HT1080 (cell line): Measurements from ENCODE around the gene AQP11. TPM values are rescaled to one million over a fixed set of nuclear protein-coding genes. Genes with fewer than 3 reads are reported as not detected.
"Not testable (repeated sequence)": the region's sequence is repeated elsewhere in the genome, so short reads cannot be mapped to it uniquely, and the experiment has no call there.

Experiments
- DNase-seq: peaks from one replicate; pipeline ENCODE4 v3.0.0-alpha.2; 2015; ENCODE audit warnings: low read depth
- total RNA-seq: library from RNA; depleted of rRNA; stranded (reverse); fragments of >200 nt; shearing (Covaris generic); gene quantifications from 2 replicates; pipeline ENCODE4 v1.2.3, GENCODE V29; 2014

The AQP11 gene
- total RNA-seq, 1 experiment from 2014 or later: 0.48 TPM

DNA sequence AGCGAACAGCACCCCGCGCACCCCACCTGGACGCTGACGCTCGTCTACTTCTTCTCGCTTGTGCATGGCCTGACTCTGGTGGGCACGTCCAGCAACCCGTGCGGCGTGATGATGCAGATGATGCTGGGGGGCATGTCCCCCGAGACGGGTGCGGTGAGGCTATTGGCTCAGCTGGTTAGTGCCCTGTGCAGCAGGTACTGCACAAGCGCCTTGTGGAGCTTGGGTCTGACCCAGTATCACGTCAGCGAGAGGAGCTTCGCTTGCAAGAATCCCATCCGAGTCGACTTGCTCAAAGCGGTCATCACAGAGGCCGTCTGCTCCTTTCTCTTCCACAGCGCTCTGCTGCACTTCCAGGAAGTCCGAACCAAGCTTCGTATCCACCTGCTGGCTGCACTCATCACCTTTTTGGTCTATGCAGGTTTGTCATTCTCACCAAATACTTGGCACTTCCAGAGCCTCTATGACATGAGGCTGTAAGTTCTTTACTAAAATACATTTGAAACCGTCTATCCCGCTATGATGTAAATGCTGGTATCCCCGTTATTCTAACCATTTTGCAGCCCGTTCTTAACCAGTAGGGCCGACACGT lies 535 bp downstream of the AQP11 start:
- no peak for DNase-seq

DNA sequence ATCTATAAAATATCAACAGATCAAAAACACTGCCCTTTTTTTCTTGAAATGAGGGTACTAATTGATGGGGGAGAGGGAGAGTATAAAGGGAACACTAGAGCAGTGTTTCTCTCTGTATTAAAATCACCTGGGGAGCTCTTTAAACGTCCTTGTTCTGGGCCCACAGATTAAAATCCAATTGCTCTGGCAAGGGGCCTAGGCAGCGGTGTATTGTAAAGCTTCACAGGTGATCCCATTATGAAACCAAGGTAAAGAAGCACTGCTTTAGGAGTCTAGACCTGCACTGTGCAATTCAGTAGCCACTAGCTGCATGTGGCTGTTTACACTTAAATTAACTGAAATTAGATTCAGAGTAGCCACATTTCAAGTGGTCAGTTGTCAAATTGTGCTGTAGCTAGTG lies 3.0 kb downstream of the AQP11 start:
- no peak for DNase-seq

DNA sequence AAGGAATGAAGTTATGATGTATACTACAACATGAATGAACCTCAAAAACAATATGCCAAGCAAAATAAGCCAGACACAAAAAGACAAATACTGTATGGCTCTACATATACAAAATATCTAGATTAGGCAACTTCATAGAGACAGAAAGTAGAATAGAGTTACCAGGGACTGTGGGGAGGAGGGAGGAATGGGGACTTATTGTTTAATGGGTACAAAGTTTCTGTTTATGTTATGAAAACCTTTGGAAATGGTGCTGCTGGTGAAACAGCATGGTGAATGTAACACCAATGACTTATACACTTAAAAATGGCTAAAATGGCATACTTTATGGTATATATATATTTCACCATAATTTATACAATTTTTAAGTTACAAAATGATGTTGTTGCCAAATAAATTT lies 4.1 kb downstream of the AQP11 start:
- no peak for DNase-seq

DNA sequence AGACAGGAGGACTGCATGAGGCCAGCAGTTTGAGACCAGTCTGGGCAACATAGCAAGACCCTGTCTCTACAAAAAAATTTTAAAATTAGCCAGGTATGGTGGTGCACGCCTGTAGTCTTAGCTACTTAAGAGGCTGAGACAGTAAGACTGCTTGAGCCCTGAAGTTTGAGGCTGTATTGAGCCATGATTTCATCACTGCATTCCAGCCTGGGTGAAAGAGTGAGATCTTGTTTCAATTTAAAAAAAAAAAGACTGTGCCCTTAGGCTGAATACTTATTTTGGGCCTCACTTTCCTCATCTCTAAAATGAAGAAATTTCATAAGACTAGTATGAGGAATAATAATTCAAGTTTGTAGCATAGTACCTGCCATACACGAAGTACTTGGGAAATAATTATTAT lies 6.9 kb downstream of the AQP11 start:
- DNase-seq: no peak

DNA sequence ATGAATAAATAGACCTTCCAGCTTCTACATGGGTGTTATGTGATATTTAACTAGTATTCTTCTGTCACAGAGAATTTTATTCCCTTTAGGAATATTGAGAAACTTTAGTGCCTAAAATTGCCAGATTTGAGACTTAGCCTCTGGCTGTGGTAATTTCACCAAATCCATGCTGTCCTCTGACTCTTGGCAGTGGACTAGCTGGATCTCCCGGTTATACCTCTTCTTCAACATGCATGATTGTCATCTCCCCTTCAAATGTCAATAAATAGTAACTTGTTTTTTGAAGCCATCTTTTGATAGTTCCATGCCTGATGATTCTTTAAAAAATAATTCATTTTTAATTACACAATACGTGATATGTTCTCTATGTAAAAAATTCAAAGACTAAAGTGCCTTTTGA lies 8.4 kb downstream of the AQP11 start:
- DNase-seq: no peak

DNA sequence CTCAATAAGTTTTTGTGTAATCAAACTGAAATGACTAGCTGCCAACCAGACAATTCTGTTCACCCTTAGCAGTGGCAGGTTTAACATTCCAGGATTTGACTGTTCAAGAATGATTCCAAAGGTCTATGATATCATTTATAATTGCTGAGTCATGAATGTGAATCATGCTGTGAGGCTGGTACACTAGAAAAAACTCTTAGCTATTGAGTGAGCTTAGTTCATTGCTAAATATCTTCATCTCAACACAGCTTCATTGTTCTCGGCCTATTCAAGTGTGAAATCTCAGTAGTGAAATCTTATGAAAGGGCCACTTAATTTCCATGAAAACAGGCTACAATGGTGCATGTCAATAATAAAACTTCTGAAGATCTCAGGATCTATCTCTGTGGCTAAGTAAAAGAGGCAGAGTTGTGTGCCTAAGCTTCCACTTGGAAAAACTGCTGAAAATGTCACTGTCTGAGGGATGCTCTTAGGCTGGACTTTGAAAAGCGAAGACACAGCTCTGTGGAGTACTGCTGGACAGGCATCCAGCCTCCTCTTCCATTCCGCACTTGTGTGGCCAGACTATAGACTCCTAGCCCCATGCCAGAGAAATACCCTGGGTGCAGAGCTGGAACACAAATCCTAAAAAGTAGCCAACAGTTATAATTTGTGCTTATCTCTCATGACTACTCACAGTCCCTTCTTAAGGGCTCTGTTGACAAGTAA lies 12.8 kb downstream of the AQP11 start:
- peak; percentile 94 for DNase-seq

DNA sequence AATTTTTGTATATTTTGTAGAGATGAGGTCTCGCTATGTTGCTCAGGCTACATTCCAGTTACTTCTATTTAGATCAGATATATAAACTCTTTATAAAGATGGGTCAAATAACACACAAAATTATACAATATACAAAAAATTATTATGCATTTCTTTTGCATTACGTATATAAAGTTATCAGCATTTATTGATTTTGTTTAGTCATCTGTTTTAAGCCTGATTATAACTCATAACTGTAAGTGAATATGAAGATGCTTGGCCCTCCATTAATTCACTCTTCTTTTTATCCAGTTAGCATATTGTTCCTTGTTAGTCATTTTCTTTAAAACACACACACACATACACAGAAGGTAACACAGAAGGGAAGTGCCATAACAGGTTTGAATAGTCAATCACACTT lies 14.5 kb downstream of the AQP11 start:
- no peak for DNase-seq

DNA sequence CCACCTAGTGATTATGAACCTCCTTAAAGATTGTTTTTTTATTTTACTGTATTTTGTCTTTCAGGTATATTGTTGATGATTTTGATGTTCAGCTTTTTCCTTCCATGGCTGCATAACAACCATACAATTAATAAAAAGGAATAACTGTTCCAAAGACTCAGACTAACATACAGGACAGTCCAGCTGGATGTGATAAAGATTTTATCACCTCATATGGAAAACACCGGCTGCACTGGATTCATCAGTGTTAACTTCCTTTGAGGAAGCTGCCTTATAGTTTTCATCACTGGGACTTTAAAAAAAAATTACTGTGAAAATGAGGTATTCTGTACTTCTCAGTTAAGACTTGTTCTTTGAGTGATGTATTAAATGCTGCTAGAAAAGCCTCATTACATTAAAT lies 19.5 kb downstream of the AQP11 start:
- no peak for DNase-seq

DNA sequence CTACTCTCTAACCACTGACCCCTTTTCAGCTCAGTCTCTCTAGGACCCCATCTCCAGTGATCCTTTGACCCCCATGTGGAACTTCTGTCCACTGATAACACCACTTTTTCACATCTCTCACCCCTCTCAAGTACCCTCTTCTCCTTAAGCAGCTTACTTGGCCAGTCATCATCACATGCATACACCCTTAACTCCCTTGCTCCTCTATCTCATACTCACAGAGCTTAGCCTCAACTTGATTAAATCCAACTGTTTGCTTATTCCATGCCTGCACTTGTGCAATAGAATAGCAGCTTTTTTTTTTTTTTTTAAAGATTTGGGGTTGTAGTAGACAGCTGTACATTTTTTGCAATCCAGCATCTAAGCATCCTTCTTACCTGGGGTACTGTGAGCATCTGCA lies 22.2 kb downstream of the AQP11 start:
- DNase-seq: no peak

DNA sequence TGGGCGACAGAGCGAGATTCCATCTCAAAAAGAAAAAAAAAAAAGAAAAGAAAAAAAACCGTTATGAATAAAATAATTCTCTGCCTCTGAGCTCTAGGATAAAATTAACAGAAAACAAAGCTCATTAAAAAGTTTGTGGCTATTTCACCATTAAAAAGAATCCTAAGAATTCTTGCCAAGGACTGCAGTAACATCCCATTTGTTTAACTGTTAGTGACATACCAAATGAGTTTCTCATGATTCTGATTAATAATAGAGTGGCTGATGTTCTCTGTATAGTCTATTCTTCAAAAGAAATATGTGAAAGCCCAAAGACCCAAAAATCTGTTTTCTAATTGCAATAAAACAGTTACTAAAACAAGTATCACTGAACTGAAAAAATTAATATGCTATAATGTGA lies 28.1 kb downstream of the AQP11 start:
- DNase-seq: no peak

DNA sequence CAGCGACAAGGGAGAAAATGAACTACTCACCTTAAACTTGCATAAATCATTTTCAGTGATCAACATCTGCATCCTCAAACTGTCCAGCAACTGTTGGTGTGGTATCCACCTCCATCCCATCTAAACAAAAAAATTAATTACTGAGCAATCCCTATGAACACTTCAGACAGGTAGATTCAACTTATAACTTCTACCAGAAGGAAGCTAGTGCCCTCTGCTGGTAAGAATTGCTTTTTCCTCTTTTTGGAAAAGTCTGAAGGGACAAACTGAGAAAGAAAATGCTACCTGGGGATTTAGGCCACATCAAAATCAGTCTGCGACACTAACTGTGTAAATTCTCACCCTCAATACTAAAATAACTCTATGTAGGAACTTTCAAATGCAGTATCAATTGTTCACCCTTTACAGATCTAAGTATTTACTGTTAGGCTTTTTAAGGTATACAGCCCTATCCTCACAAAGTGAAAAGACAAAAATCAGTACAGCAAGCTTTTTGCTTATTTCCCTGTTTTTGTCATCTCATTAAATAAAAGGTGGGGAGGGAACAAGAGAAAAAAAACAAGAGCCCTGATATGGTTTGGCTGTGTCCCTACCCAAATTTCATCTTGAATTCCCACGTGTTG lies 29.9 kb downstream of the AQP11 start:
- peak; percentile 40 for DNase-seq

DNA sequence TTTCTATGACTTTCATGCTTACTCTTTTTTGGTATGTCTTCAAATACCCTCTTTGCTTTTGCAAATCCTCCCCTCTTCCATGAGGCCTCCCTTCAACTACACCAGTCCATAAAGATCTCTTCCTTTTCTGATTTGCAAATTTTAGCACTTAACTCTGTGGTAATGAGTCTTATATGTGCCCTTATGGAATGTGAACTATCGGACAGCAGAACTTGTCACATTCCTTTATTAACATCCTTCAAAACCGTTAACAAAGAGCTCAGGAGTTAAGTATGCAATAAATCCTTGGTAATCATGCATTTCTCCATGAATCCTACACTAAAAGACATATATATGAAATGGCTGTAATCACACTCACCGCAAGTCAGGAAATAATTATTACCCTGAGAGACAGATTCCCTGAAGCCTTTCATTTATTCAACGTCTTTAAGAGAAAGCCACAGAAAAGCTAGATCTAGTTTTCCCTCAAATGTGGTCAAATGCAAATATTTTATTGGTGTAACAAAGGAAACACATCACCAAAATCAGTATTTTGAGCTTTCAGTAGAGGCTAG lies 40.5 kb downstream of the AQP11 start:
- no peak for DNase-seq

DNA sequence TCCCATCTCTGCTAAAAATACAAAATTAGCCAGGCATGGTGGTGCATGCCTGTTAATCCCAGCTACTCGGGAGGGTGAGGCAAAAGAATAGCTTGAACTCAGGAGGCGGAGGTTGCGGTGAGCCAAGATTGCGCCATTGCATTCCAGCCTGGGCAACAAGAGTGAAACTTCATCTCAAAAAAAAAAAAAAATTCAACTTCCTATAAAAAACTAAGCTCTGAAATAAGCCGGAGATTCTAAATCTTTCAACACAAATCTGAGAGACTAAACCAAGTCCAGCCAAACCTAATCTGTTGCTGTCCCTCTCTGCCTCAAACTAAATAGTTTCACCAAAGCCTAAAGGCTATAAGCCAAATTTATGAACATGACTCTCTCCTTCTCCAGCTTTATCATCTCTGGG lies 44.2 kb downstream of the AQP11 start:
- not testable (repeated sequence) for DNase-seq

DNA sequence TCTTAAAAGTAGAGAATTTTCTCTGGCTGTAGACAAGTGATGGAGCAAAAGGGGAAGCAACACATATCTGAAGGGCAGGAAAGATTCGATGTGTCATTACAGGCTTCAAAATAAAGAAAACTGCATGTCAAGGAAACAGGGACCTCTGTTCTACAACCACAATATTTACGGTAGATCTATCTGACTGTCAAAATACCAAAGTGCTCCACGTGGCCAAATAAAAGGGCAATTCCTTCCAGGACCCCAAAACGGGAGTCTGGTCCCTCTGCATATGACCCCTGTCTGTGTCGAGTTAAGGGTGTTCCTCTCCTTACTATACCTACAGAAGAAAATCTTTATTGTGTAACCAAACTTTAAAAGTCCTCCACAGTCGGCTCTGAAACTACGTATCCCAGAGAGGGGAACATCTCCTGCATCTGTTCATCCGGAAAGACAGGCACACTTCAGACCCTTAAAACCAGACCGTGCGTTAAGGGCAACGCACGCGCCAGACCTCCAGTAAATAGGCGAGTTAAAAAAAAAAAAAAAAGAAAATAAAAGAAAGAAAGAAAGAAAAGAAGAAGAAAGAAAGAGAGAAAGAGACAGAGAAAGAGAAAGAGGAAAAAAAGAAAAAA lies 47.1 kb downstream of the AQP11 start:
- no peak for DNase-seq

DNA sequence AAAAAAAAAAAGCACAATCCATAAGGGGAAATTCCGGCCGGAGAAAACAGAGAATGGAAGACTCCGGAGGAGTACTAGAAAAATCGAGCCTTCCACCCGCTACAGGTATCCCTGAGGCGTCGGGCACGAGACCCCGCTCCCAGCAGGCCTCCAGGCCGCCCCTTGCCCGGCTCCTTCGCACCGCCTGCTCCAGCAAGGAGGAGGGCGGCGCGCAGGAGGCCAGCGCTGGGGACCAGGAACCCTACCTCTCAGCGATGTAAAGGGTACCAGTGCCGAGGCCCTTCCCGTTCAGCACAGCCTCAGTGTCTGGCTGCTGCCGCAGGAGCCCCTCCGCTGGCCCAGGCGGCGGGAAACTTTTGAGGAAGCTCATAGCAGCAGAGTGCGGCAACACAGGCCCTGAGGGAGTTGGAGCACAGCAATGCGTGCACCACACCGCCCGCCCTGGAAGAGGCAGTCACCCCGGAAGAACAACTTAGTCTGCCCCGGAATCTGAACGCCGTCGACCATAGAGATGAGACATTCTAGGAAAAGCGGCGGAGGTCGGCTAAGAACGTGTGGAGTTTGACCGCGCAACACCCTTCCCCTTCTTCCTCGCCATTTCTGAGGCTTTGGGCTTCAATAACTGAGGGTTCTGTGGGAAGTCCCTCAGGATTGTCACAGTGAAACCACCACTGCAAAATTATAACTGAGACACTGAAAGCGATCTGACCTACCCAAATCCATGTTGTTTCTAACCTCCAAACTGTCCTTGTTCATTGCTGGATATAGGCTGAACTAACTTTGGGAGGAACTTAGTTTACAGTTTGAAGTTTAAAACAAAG lies 47.8 kb downstream of the AQP11 start, which contains the start of gene CLNS1A:
CLNS1A (minus strand) TSS at position 450 of the 821 bp plus-strand sequence; CDS start at position 370, 80 bp downstream.
- DNase-seq: peak; percentile 88

DNA sequence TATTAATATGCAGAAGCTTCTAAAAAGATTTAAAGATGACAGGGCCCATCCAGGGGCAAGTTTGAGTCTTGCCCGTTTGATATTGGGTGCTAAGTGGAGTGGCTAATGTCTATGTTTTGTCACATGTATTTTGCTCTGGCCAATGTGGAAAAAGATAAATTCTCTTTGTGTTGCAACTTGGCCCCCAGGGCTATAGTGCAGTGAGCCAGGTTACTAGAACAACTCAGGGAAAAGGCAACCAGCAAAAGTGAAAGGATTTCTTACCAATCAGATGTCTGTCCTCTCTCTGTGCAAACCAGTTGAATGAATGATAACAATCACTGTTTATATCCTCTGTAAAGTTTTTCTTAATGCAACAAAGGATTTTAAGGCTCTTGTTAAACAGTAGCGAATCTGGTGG lies 52.5 kb downstream of the AQP11 start:
- no peak for DNase-seq

DNA sequence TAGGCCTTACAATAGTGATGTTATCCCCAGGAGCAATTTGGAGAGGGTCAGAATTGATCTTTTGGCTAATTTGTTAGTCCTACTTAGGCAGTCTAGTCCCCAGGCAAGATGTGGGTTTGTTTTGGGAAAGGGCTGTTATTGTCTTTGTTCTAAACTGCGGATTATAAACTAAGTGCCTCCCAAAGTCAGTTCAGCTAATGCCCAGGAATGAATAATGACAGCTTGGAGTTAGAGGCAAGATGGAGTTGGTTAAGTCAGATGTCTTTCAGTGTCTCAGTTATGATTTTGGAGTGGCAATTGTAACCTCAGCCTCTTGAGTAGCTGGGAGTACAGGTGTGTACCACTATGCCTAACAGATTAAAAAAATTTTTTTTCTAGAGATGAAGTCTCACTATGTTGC lies 55.1 kb downstream of the AQP11 start:
- DNase-seq: no peak

DNA sequence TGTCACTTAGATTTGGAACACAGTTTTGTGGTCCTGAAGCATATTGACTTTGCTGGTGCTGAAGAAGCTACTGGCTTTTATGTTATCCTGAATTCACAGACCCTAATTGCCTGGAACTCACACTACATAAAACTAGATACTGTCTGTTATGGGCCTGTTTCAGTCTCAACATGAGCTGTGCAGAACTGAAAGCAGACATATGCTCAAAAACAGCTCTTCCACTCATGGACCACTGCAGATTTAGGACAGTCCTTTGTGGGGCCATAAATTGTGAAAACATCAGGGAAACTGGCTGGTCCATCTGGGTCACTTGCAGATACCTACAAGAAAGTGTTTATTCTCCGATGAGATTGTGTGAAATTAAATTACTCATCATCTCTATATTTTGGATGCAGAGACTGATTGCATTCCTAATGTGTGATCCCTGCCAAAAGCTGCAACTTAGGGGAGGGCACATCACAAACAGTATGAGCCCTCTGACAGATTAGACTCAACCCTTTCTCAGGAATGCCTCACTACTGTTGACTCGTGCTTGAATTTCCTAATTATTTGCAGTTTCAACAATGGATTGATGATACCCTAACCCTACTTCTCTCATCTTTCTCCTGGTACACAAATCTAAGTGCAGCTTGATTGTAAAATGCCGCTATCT lies 58.0 kb downstream of the AQP11 start:
- no peak for DNase-seq

DNA sequence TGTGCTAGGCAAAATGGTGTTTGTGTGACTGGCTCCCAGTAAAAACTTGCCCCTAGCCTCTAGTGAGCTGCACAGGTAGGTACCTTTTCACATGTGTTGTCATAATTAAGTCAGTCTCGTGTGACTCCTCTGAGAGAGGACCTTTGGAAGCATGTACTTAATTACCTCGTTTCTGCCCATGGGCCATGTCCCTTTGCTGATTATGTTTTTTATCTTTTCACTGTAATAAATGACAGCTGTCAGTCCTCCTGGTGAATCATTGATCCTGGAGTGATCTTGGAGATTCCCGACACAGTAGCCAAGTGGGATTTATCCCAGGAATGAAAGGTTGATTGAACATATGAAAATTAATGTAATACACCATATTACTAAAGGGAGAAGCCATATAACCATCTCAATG lies 60.4 kb downstream of the AQP11 start:
- no peak for DNase-seq

DNA sequence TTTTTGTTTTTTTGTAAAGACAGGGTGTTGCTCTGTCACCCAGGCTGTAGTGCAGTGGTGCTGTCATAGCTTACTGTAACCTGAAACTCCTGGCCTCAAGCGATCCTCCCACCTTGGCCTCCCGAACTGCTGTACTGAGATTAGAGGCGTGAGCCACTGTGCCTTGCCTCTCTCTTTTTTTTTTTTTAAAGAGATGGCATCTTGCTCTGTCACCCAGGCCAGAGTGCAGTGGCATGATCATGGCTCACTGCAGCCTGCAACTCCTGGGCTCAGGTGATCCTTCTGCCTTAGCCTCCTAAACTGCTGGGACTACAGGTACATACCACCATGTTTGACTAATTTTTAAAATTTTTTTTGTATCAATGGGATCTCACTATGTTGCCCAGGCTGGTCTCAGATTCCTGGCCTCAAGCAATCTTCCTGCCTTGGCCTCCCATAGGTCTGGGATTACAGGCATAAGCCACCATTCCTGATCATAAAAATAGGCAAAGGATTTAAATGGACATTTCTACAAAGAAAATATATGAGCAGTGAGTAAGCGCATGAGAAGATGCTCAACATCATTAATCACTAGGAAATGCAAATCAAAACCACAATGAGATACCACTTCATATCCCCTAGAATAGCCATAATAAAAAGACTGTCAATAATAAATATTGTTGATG lies 65.1 kb downstream of the AQP11 start:
- no peak for DNase-seq
